Gastrocnemius medialis (tissue), 4 donors: ENCODE measurements around the gene XXYLT1. TPM values are rescaled to one million over a fixed set of nuclear protein-coding genes. Genes with fewer than 3 reads are reported as not detected.

Experiments
- ATAC-seq, 2 donors: fragments of 150-250 bp; one replicate each; pipeline ENCODE4 v1.9.1; 2016
- DNase-seq, 2 donors: peaks; one replicate each; pipeline ENCODE4 v3.0.0-alpha.2; 2019
- H3K27ac ChIP-seq, 4 donors: fragments of 200-600 bp; sonication (generic); 1 replicate in 1 of 4; 2 replicates in 3 of 4; pipeline ENCODE4 v1.5.1; 2016 to 2018; ENCODE audit warnings: mild to moderate bottlenecking in 2 of 4, moderate library complexity in 1 of 4
- H3K27me3 ChIP-seq, 3 donors: fragments of 200-600 bp; sonication (generic) in 2 of 3; 1 replicate in 1 of 3; 2 replicates in 2 of 3; pipeline versions ENCODE4 v1.5.1 to v1.6.0; 2016 to 2019; ENCODE audit warnings: mild to moderate bottlenecking in 1 of 3, moderate library complexity in 1 of 3
- H3K36me3 ChIP-seq, 2 donors: fragments of 200-600 bp; sonication (generic) in 1 of 2; one replicate each; pipeline ENCODE4 v1.5.1; 2017 to 2018
- H3K4me1 ChIP-seq, 2 donors: fragments of 200-600 bp; sonication (generic) in 1 of 2; one replicate each; pipeline ENCODE4 v1.5.1; 2016 to 2017; ENCODE audit warnings: mild to moderate bottlenecking in 2 of 2
- H3K4me3 ChIP-seq, 4 donors: fragments of 200-600 bp; sonication (generic) in 3 of 4; 1 replicate in 1 of 4; 2 replicates in 3 of 4; pipeline ENCODE4 v1.5.1; 2016 to 2019; ENCODE audit warnings: mild to moderate bottlenecking in 2 of 4
- H3K9me3 ChIP-seq, 3 donors: fragments of 200-600 bp; sonication (generic) in 2 of 3; 1 replicate in 1 of 3; 2 replicates in 2 of 3; pipeline ENCODE4 v1.5.1; 2016 to 2019
- CTCF ChIP-seq, 5 experiments: fragments of 450-650 bp in 3 of 5; fragments of 200-600 bp in 2 of 5; sonication (generic) in 2 of 5; IDR thresholded peaks in 4 of 5; conservative IDR thresholded peaks in 1 of 5; 1 replicate in 4 of 5; 2 replicates in 1 of 5; pipeline ENCODE4 v1.5.1; 2016 to 2019; ENCODE audit warnings: antibody characterized with exemption in 5 of 5, mild to moderate bottlenecking in 3 of 5, moderate library complexity in 3 of 5
- POLR2A ChIP-seq, 2 donors: fragments of 450-650 bp; IDR thresholded peaks; one replicate each; pipeline ENCODE4 v1.6.1; 2017; ENCODE audit warnings: antibody characterized with exemption in 2 of 2, mild to moderate bottlenecking in 2 of 2, moderate library complexity in 2 of 2
- in situ Hi-C, 4 donors: fragments of 200-750 bp; cut with MboI; loops; one replicate each; pipeline versions ENCODE4 v1.15.0 to v1.8.0; 2017; ENCODE audit warnings: low sequenced_read_pairs in 4 of 4
- intact Hi-C: fragments of 100-400 bp; cut with DNase I; formaldehyde crosslinking; loops from one replicate; pipeline ENCODE4 v1.15.1; 2023; ENCODE audit warnings: low total_unique reads
- total RNA-seq, 4 donors: library from RNA; depleted of rRNA; stranded (reverse); fragments of >200 nt; gene quantifications; one replicate each; pipeline versions ENCODE4 v1.1.0 to v1.2.3, GENCODE V29; 2016

The XXYLT1 gene
- total RNA-seq, 4 donors from 2014 or later, result 0.87 to 3.1 (median 1.3) TPM

GRCh38 chr3:195257454-195258448 lies 13.2 kb downstream of the XXYLT1 start:
- in situ Hi-C loops (loop anchor here in 3 of 4 donors (10.0 to 25.0 kb wide), 3 partner anchors 103 to 255 kb away; no protein-coding TSS in a partner anchor), intact Hi-C loops (loop anchor here (5.0 kb wide), 3 partner anchors 85 to 490 kb away; no protein-coding TSS in a partner anchor)
- Histone ChIP-seq H3K4me1 (peaks cover 19 to 27% of the 10 kb centered on the region in 2 donors), H3K4me3 (no peak overlapping the region), H3K9me3 (no peaks in the 10 kb centered on the region), H3K36me3 (no peaks in the 10 kb centered on the region), H3K27me3 (no peaks in the 10 kb centered on the region), H3K27ac (peak overlapping the region in 3 of 4 donors; percentile 78 to 87 (median 87))
- no peak for TF ChIP-seq CTCF (IDR thresholded peaks at IDR 0.05 in 4 of 5, conservative IDR thresholded peaks at IDR 0.05 in 1 of 5)
- TF ChIP-seq POLR2A (IDR thresholded peaks at IDR 0.05), result no peak
- ATAC-seq (no peak), DNase-seq (no peak)

- intact Hi-C loops, result loop anchor here (5.0 kb wide), 3 partner anchors 85 to 490 kb away; no protein-coding TSS in a partner anchor
- Histone ChIP-seq H3K9me3 (no peaks in the 10 kb centered on the region), H3K36me3 (no peaks in the 10 kb centered on the region), H3K27ac (no peak overlapping the region), H3K4me1 (peaks cover 24 to 33% of the 10 kb centered on the region in 2 donors), H3K27me3 (no peaks in the 10 kb centered on the region), H3K4me3 (no peak overlapping the region)
- ATAC-seq (no peak), DNase-seq (no peak)
- TF ChIP-seq POLR2A (IDR thresholded peaks at IDR 0.05) (no peak), CTCF (IDR thresholded peaks at IDR 0.05 in 4 of 5, conservative IDR thresholded peaks at IDR 0.05 in 1 of 5) (no peak)
- in situ Hi-C loops, result loop anchor here in 3 of 4 donors (10.0 to 25.0 kb wide), 3 partner anchors 102 to 255 kb away; no protein-coding TSS in a partner anchor
Measured at GRCh38 chr3:195256639-195257453, 14.1 kb downstream of the XXYLT1 start.

- no peak for DNase-seq
- TF ChIP-seq CTCF (IDR thresholded peaks at IDR 0.05 in 4 of 5, conservative IDR thresholded peaks at IDR 0.05 in 1 of 5) (no peak), POLR2A (IDR thresholded peaks at IDR 0.05) (no peak)
- Histone ChIP-seq H3K27me3 (no peaks in the 10 kb centered on the region), H3K36me3 (no peaks in the 10 kb centered on the region), H3K27ac (no peak overlapping the region), H3K9me3 (no peaks in the 10 kb centered on the region), H3K4me3 (no peak overlapping the region), H3K4me1 (peaks cover 24 to 38% of the 10 kb centered on the region in 2 donors)
- intact Hi-C loops, result loop anchor here (5.0 kb wide), 3 partner anchors 84 to 489 kb away; no protein-coding TSS in a partner anchor
- in situ Hi-C loops, result loop anchor here in 3 of 4 donors (10.0 to 25.0 kb wide), 3 partner anchors 101 to 256 kb away; no protein-coding TSS in a partner anchor
- ATAC-seq, result no peak
Measured at GRCh38 chr3:195255571-195256501, 15.1 kb downstream of the XXYLT1 start.

GRCh38 chr3:195255176-195255500 lies 15.8 kb downstream of the XXYLT1 start:
- ATAC-seq (no peak), DNase-seq (no peak)
- Histone ChIP-seq H3K4me1 (peaks cover 24 to 36% of the 10 kb centered on the region in 2 donors), H3K9me3 (no peaks in the 10 kb centered on the region), H3K36me3 (no peaks in the 10 kb centered on the region), H3K4me3 (no peak overlapping the region), H3K27ac (no peak overlapping the region), H3K27me3 (no peaks in the 10 kb centered on the region)
- intact Hi-C loops (loop anchor here (5.0 kb wide), 3 partner anchors 83 to 488 kb away; no protein-coding TSS in a partner anchor), in situ Hi-C loops (loop anchor here in 3 of 4 donors (10.0 to 25.0 kb wide), 3 partner anchors 100 to 257 kb away; no protein-coding TSS in a partner anchor)
- TF ChIP-seq POLR2A (IDR thresholded peaks at IDR 0.05), result no peak
- TF ChIP-seq CTCF (IDR thresholded peaks at IDR 0.05 in 4 of 5, conservative IDR thresholded peaks at IDR 0.05 in 1 of 5), result no peak
